Kasumi-1 (cell line): ENCODE measurements around the gene PHACTR1.

Experiments
- DNase-seq, 2 experiments: peaks; one replicate each; lab custom pipeline; 2025; lab: John Stamatoyannopoulos, UW

The PHACTR1 gene

DNA sequence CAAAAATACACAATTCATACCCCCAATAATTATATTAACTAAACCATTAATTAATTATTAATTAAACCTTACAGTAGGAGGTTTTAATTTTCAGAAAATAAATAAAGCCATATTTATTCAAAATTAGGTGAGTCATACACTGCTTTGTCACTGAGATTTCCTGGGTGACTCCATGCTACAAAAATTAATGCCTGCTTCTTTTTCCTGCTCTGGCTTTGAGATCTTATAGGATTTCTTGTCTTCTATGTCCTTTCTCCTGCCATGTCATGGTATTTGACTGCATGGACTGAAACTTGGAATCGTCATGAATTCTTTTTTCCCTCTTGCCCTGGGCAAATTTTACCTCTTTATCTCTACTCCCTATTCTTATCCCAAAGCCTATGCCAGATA lies 133.2 kb downstream of the PHACTR1 start:
- DNase-seq: no peak

GRCh38 chr6:12851123-12851695 lies 134.6 kb downstream of the PHACTR1 start:
- no peak for DNase-seq

GRCh38 chr6:12861603-12862002 lies 145.0 kb downstream of the PHACTR1 start:
- no peak for DNase-seq

- DNase-seq: no peak
Observed at GRCh38 chr6:12865117-12865516, 148.6 kb downstream of the PHACTR1 start.

- DNase-seq: no peak
Observed at GRCh38 chr6:12865671-12866181, 149.2 kb downstream of the PHACTR1 start.

DNA sequence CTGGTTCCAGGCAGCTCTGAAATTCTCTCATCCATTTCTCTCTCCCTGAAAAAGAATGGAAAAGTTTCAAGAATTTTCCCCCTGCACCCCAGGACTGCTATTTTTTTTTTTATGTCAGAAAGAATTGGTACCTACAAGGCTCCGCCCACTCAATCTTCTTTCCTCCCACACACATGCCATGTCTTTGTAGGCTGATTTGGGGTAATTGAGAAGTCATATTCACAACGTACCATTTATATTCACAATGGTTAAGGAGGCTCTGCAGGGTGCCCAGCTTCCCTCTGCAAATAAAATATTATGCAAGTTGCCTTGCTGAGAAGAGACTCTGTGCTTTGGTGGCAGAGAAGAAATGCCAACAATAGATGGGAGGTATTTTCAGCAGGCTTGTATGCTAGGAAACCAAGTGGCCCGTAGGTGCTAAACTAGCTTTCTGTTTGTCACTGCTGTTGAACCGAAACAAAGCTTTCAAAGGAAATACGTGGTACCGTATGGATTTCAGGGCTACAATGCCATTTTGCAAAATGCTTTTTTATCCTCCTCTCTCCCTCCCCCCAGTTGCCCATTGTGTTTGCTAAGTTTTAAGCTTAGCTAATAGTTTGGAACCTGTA lies 150.0 kb downstream of the PHACTR1 start:
- DNase-seq: no peak

GRCh38 chr6:12869816-12870432 lies 153.4 kb downstream of the PHACTR1 start:
- DNase-seq: no peak

DNA sequence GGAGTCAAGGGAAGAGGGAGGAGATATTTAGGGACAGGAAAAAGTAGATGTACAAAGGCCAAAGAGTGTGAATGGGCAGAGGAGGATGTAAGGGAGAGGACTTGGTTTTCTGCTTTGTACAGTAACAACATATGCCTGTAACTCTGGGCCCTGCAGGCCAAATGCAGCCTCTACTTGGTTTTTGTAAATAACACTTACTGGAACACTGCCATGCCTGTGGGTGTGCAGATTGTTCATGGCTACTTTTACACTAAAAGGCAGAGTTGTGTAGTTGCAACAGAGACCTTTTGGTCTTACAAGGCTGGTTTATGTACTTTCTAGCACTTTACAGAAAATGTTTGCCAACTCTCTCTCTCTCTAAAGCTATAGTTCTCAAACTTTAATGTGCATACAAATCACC lies 157.1 kb downstream of the PHACTR1 start:
- DNase-seq: no peak

- no peak for DNase-seq
Observed at GRCh38 chr6:12875051-12875450, 158.5 kb downstream of the PHACTR1 start.

DNA sequence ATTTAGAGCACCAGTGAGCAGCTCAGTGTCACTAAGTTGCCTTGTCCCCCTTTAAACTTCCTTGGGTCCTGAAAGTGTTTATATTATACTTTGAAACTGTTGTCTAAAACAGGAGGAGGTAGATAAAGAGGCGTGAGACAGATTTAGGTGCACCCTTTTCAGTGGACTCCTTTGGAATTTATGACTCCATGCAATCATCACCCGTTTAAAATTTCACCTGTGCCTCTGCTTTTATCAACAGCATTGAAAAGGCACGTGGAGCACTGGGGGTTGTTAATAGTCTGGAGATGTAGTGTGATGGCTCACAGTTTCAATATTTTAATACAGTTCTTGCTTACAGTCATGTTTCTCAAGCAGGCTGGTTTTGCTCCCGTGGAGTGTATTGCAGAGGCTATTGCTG lies 162.2 kb downstream of the PHACTR1 start:
- no peak for DNase-seq

DNA sequence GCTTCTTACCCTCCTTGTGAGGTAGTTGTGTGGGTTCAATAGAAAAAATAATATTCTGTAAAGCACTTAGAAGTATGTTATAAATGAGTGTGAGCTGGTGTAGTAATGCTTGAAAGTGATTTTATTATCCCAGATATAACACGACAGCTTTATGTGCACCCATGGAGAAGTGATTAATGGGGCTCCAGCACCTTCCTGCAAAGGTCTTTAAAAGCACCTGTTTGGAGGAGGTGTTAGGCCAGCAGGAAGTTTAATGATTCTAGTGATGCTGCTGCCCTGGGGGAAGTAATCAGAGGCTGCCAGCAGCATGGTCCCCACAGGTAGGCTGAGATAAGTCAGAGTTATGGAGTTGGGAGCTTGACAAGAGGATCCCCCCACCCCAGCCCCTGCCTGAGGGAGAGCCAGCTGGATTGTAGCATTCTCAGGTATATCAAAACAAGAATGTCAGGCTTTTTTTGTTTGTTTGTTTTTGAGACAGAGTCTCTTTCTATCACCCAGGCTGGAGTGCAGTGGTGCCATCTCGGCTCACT lies 166.3 kb downstream of the PHACTR1 start:
- no peak for DNase-seq

DNA sequence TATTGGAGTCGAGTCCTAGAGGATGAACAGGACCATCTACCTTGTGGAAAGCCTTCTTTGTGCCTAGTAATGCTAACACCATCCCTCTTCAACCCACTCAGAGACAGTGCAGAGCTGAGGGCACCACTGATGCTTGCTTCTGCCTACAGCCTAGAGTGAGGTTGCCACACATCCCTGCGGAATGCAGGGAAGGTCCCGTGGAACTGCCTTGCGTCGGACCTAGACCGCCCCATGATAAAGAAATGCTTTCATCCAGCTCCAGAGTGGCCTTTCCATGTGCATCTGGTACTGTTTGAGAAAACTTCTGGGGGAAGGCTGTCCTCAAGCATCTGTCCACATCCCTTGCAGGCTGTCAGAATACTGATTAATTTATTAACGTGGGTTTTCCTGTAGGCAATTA lies 168.4 kb downstream of the PHACTR1 start:
- no peak for DNase-seq

DNA sequence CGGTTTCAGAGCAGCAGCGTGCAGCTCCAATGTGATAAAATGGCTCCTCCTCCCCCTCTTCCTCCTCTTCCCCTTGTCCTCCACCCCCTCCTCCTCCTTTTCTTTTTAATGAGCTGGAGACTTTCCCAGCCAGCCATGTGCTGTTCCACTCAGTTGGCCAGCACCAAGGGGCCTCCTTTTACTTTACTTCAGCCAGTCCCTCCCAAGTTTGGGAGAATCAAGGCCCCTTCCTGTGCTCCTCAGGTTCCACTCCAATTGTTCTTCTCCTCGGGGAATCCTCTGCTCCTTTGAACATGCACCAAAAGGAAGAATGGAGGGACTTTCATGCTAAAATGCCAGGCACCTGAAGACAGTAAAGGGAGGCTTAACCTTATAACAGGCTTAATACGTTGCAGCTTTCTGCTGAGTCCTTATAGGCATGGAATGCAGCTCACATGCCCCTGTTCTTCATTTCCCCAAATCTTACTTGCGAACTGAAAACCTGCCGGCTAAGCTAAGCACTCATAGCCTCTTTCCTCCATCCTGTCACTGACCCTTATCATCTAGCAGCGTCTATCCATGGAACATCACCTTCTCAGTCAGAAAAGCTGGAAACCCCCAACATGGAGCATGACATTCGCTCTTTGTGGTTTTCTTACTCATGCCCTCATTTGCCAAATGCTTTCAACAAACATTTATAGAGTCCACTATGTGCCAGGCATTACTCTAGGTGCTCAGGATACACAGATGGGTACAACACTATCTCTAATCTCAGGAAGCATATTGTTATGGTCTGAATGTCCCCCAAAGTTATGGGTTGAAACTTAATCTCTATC lies 170.6 kb downstream of the PHACTR1 start:
- DNase-seq: no peak

GRCh38 chr6:12890171-12890790 lies 173.7 kb downstream of the PHACTR1 start:
- DNase-seq: peak; percentile 19 to 27

GRCh38 chr6:12891595-12891994 lies 175.0 kb downstream of the PHACTR1 start:
- DNase-seq: no peak

DNA sequence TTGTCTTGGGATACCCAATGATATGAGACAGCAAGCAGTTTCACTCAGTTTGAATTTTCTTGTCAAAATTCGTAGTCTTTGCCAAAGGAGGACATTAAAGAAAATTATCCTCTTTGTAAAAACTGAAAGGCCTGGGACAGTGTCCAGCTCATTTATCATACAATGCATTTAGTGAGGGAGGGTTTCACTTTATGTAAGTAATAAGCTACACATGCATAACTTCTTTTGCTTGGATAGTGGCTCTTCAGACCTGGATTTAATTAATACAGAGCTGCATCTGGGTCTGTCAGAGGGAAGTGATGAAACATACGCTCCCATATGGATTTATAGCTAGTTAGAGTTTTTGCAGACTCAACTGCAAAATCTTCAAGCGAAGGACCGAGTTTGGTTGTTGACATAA lies 175.6 kb downstream of the PHACTR1 start:
- DNase-seq: no peak

DNA sequence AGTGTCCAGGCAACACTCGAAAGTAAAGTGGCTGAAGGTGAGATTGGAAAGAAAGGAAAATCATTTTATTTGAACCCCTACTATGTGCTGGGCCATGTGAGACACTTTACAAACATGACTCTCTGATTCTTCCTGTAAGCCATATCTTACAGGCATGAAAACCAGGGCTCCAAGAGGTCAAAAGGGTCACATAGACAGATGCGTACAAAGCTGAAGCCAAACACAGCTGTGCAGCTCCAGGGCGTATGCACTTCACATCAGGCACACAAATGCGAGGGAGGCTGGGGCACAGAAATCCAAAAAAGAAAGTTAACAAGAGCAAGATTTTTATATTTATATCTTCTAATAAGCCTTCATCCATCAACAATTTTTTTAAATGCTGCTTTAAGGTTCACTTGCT lies 176.5 kb downstream of the PHACTR1 start:
- DNase-seq: no peak

GRCh38 chr6:12895721-12896120 lies 179.2 kb downstream of the PHACTR1 start:
- DNase-seq: no peak

- DNase-seq: no peak
Observed at GRCh38 chr6:12896208-12896733, 179.7 kb downstream of the PHACTR1 start.

- no peak for DNase-seq
Observed at GRCh38 chr6:12898603-12899002, 182.0 kb downstream of the PHACTR1 start.

- DNase-seq: peak in 1 of 2 experiments; percentile 13
Observed at GRCh38 chr6:12899046-12899833, 182.7 kb downstream of the PHACTR1 start.
